Stomach (tissue), 9 donors: Measurements from ENCODE around the gene ARL8B. TPM values are rescaled to one million over a fixed set of nuclear protein-coding genes. Genes with fewer than 3 reads are reported as not detected.
"Not testable (repeated sequence)": the region's sequence is repeated elsewhere in the genome, so short reads cannot be mapped to it uniquely, and the experiment has no call there.

Source experiments
- DNase-seq, 2 donors: peaks; one replicate each; pipeline versions ENCODE4 v3.0.0 to v3.0.0-alpha.2; 2013 to 2019
- H3K27ac ChIP-seq, 5 donors: fragments of 200-600 bp in 4 of 5; sonication (generic) in 4 of 5; one replicate each; pipeline ENCODE4 v1.5.1; 2013 to 2019; ENCODE audit warnings: mild to moderate bottlenecking in 1 of 5, moderate library complexity in 1 of 5
- H3K27me3 ChIP-seq, 3 donors: fragments of 200-600 bp; sonication (generic); one replicate each; pipeline ENCODE4 v1.5.1; 2017 to 2019; ENCODE audit warnings: mixed run types in 1 of 3
- H3K36me3 ChIP-seq, 4 donors: fragments of 200-600 bp; sonication (generic); 1 replicate in 3 of 4; 2 replicates in 1 of 4; pipeline ENCODE4 v1.5.1; 2016 to 2019
- H3K4me1 ChIP-seq, 4 donors: fragments of 200-600 bp; sonication (generic); one replicate each; pipeline ENCODE4 v1.5.1; 2016 to 2019
- H3K4me3 ChIP-seq, 4 donors: fragments of 200-600 bp; sonication (generic) in 3 of 4; one replicate each; pipeline ENCODE4 v1.5.1; 2016 to 2019; ENCODE audit warnings: mild to moderate bottlenecking in 1 of 4
- H3K9me3 ChIP-seq, 4 donors: fragments of 200-600 bp; sonication (generic); one replicate each; pipeline ENCODE4 v1.5.1; 2016 to 2019
- EP300 ChIP-seq: sonication (generic); formaldehyde crosslinking; IDR thresholded peaks from one replicate; pipeline ENCODE4 v1.6.1; 2017; ENCODE audit warnings: antibody characterized with exemption
- POLR2A ChIP-seq, 4 donors: fragments of 450-650 bp; IDR thresholded peaks; one replicate each; pipeline ENCODE4 v1.6.1; 2016; ENCODE audit warnings: antibody characterized with exemption in 4 of 4, control low read depth in 2 of 4, mild to moderate bottlenecking in 1 of 4, moderate library complexity in 1 of 4
- POLR2AphosphoS5 ChIP-seq, 3 donors: sonication (generic); formaldehyde crosslinking; IDR thresholded peaks; one replicate each; pipeline ENCODE4 v1.6.1; 2016; ENCODE audit warnings: antibody characterized with exemption in 3 of 3
- WGBS, 5 donors: extraction: QIAGEN DNeasy Blood & Tissue Kit in 3 of 5; methylation state at CpG; one replicate each; pipeline versions ENCODE4 v1.1.5 to v1.1.7; 2013 to 2018; 5-methylcytosine and 5-hydroxymethylcytosine counted together
- intact Hi-C: fragments of 100-400 bp; cut with DNase I; formaldehyde crosslinking; loops from one replicate; pipeline ENCODE4 v1.15.1; 2023; ENCODE audit warnings: low total_unique reads
- polyA plus RNA-seq, 3 donors: library from polyadenylated mRNA; stranded (reverse); fragments of 200-250 nt; gene quantifications; one replicate each; pipeline ENCODE4 v1.2.3, GENCODE V29; 2013
- total RNA-seq, 5 donors: library from RNA; depleted of rRNA; stranded (reverse); fragments of >200 nt; gene quantifications; one replicate each; pipeline versions ENCODE4 v1.1.0 to v1.2.3, GENCODE V29; 2014 to 2016
- TF ChIP-seq, protein P1 (sequence below), 7 experiments: fragments of 450-650 bp in 4 of 7; fragments of 200-600 bp in 3 of 7; sonication (generic) in 3 of 7; IDR thresholded peaks; one replicate each; pipeline ENCODE4 v1.5.1; 2016 to 2019; ENCODE audit warnings: antibody characterized with exemption in 7 of 7, control low read depth in 2 of 7, mild to moderate bottlenecking in 1 of 7
- donor health status: healthy with polysubstance abuse.
- donor health status: Bipolar disorder and iron deficiency.
- donor health status: healthy.

The ARL8B gene
- total and polyA plus RNA-seq, 8 donors: 14.8 to 73.6 (median 34.5) TPM

GRCh38 chr3:5169807-5170206 is 47.7 kb downstream of the ARL8B start:
- Histone ChIP-seq H3K9me3 (no peaks in the 10 kb centered on the region), H3K27ac (no peak overlapping the region), H3K27me3 (no peaks in the 10 kb centered on the region), H3K4me3 (no peak overlapping the region), H3K4me1 (peaks cover 7 to 47% (median 36%) of the 10 kb centered on the region in 4 donors), H3K36me3 (peaks cover 10 to 43% (median 41%) of the 10 kb centered on the region in 4 donors)
- TF ChIP-seq EP300: no peak
- TF ChIP-seq POLR2A (IDR thresholded peaks at IDR 0.05): no peak
- TF ChIP-seq, protein P1, sequence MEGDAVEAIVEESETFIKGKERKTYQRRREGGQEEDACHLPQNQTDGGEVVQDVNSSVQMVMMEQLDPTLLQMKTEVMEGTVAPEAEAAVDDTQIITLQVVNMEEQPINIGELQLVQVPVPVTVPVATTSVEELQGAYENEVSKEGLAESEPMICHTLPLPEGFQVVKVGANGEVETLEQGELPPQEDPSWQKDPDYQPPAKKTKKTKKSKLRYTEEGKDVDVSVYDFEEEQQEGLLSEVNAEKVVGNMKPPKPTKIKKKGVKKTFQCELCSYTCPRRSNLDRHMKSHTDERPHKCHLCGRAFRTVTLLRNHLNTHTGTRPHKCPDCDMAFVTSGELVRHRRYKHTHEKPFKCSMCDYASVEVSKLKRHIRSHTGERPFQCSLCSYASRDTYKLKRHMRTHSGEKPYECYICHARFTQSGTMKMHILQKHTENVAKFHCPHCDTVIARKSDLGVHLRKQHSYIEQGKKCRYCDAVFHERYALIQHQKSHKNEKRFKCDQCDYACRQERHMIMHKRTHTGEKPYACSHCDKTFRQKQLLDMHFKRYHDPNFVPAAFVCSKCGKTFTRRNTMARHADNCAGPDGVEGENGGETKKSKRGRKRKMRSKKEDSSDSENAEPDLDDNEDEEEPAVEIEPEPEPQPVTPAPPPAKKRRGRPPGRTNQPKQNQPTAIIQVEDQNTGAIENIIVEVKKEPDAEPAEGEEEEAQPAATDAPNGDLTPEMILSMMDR (IDR thresholded peaks at IDR 0.05): no peak
- TF ChIP-seq POLR2AphosphoS5 (IDR thresholded peaks at IDR 0.05): no peak
- WGBS, 5 donors: 41 to 68% (median 42%) methylated on average over 2 of the region's 2 CpGs
- no peak for DNase-seq
- intact Hi-C loops: no loop called here

GRCh38 chr3:5170975-5171374 is 48.9 kb downstream of the ARL8B start:
- Histone ChIP-seq H3K9me3 (no peaks in the 10 kb centered on the region), H3K4me3 (no peak overlapping the region), H3K4me1 (peaks cover 7 to 36% (median 27%) of the 10 kb centered on the region in 4 donors), H3K36me3 (peaks cover 10 to 55% (median 53%) of the 10 kb centered on the region in 4 donors), H3K27me3 (no peaks in the 10 kb centered on the region), H3K27ac (no peak overlapping the region)
- WGBS, 5 donors: 83 to 96% (median 84%) methylated on average over 5 of the region's 5 CpGs
- intact Hi-C loops: no loop called here
- TF ChIP-seq, protein P1 (IDR thresholded peaks at IDR 0.05): no peak
- TF ChIP-seq POLR2AphosphoS5 (IDR thresholded peaks at IDR 0.05) (no peak), POLR2A (IDR thresholded peaks at IDR 0.05) (no peak), EP300 (no peak)
- no peak for DNase-seq

DNA sequence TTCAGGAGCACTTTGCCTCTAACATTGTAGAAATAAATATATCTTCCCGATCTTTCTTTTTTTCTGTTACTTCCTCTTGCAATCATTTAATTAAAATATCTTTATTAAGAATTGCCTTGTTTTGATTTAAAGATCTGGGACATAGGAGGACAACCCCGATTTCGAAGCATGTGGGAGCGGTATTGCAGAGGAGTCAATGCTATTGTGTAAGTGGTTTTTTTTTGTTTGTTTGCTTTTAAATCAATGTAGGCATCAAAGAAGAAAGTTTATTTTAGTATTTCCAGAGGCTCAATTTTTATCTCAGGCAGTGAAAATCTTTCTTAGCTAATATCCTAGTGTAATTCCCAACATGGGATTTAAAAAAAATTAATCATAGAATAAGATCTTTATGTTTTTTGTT is 49.9 kb downstream of the ARL8B start:
- intact Hi-C loops: no loop called here
- no peaks in the 10 kb centered on the region for H3K27me3 ChIP-seq
- no peak for DNase-seq
- no peak overlapping the region for H3K4me3 ChIP-seq
- no peaks in the 10 kb centered on the region for H3K9me3 ChIP-seq
- H3K27ac ChIP-seq: no peak overlapping the region
- peaks cover 3 to 28% (median 23%) of the 10 kb centered on the region in 4 donors for H3K4me1 ChIP-seq
- 93 to 98% (median 96%) methylated on average over 4 of the region's 4 CpGs for WGBS, 5 donors
- no peak for TF ChIP-seq EP300
- no peak for TF ChIP-seq POLR2A (IDR thresholded peaks at IDR 0.05)
- peaks cover 10 to 65% (median 63%) of the 10 kb centered on the region in 4 donors for H3K36me3 ChIP-seq

GRCh38 chr3:5179036-5179435 is 56.9 kb downstream of the ARL8B start:
- H3K36me3 ChIP-seq: peaks cover 37 to 92% (median 85%) of the 10 kb centered on the region in 4 donors
- DNase-seq, H3K4me3 ChIP-seq, H3K27me3 ChIP-seq, H3K4me1 ChIP-seq, intact Hi-C loops, H3K9me3 ChIP-seq, H3K27ac ChIP-seq: not testable (repeated sequence)
- WGBS, 5 donors: 83 to 99% (median 91%) methylated on average over 2 of the region's 2 CpGs

- TF ChIP-seq, protein P1 (IDR thresholded peaks at IDR 0.05): no peak
- no peak for TF ChIP-seq POLR2A (IDR thresholded peaks at IDR 0.05)
- TF ChIP-seq POLR2AphosphoS5 (IDR thresholded peaks at IDR 0.05): no peak
- TF ChIP-seq EP300: no peak
- no peaks in the 10 kb centered on the region for H3K27me3 ChIP-seq
- H3K27ac ChIP-seq: peak overlapping the region in 1 of 5 donors; percentile 31
- peaks cover 37 to 68% (median 61%) of the 10 kb centered on the region in 4 donors for H3K36me3 ChIP-seq
- 75 to 90% (median 77%) methylated on average over 2 of the region's 2 CpGs for WGBS, 5 donors
- no peak overlapping the region for H3K4me3 ChIP-seq
- intact Hi-C loops: loop anchor here (10.0 kb wide), 1 partner anchor 57 kb away; the partner anchor contains the start of gene ARL8B
- DNase-seq: no peak
- H3K9me3 ChIP-seq: no peaks in the 10 kb centered on the region
- peaks cover 7 to 33% (median 18%) of the 10 kb centered on the region in 4 donors for H3K4me1 ChIP-seq
Observed at GRCh38 chr3:5181469-5182141, 59.5 kb downstream of the ARL8B start.

GRCh38 chr3:5183714-5184113 is 61.6 kb downstream of the ARL8B start:
- H3K27me3 ChIP-seq, DNase-seq, H3K9me3 ChIP-seq, H3K4me3 ChIP-seq, H3K27ac ChIP-seq: not testable (repeated sequence)
- Histone ChIP-seq H3K4me1 (peaks cover 11 to 38% (median 24%) of the 10 kb centered on the region in 4 donors), H3K36me3 (peaks cover 25 to 46% (median 40%) of the 10 kb centered on the region in 4 donors)
- 90 to 93% (median 92%) methylated on average over 12 of the region's 12 CpGs for WGBS, 5 donors
- intact Hi-C loops: loop anchor here (10.0 kb wide), 1 partner anchor 59 kb away; the partner anchor contains the start of gene ARL8B
